SK-N-SH treated with all-trans-retinoic acid at 6 μM for 48 hours (cell line): ENCODE data around the gene AFG3L2.

ENCODE experiments used
- ATAC-seq: fragments of 200-7000 bp; cut with Tn5 transposase; 3 replicates; pipeline ENCODE4 v1.9.1; 2020; ENCODE audit warnings: mild to moderate bottlenecking, moderate library complexity
- ARNTL ChIP-seq: fragments of 450-650 bp; formaldehyde crosslinking; IDR thresholded peaks from 2 replicates; pipeline ENCODE4 v1.5.0; 2020; ENCODE audit warnings: low read depth, mild to moderate bottlenecking, moderate library complexity, borderline replicate concordance
- BACH2 ChIP-seq: fragments of 250-450 bp; sonication (Bioruptor Pico); IDR thresholded peaks from 2 replicates; pipeline ENCODE4 v1.9.0; 2021; ENCODE audit warnings: mild to moderate bottlenecking, borderline replicate concordance
- CSDC2 ChIP-seq: fragments of 250-450 bp; sonication (Bioruptor Pico); IDR thresholded peaks from 2 replicates; pipeline ENCODE4 v1.5.0; 2020; ENCODE audit warnings: mild to moderate bottlenecking, moderate library complexity
- ESRRG ChIP-seq: fragments of 250-450 bp; sonication (Bioruptor Pico); IDR thresholded peaks from 2 replicates; pipeline ENCODE4 v1.6.1; 2021; ENCODE audit warnings: mild to moderate bottlenecking
- GLIS3 ChIP-seq: fragments of 250-450 bp; sonication (Bioruptor Pico); IDR thresholded peaks from 2 replicates; pipeline ENCODE4 v1.5.0; 2020; ENCODE audit warnings: mild to moderate bottlenecking, moderate library complexity
- ISL1 ChIP-seq: fragments of 250-450 bp; sonication (Bioruptor Pico); IDR thresholded peaks from 2 replicates; pipeline ENCODE4 v2.1.2; 2022; ENCODE audit warnings: mild to moderate bottlenecking, moderate library complexity
- OSR1 ChIP-seq: fragments of 250-450 bp; sonication (Bioruptor Pico); IDR thresholded peaks from 2 replicates; pipeline ENCODE4 v1.8.0; 2022; ENCODE audit warnings: moderate library complexity, mild to moderate bottlenecking, inconsistent platforms
- PPARA ChIP-seq: fragments of 250-450 bp; sonication (Bioruptor Pico); IDR thresholded peaks from 2 replicates; pipeline ENCODE4 v1.5.0; 2020; ENCODE audit warnings: mild to moderate bottlenecking, borderline replicate concordance
- RARB ChIP-seq: fragments of 250-450 bp; sonication (Bioruptor Pico); IDR thresholded peaks from 2 replicates; pipeline ENCODE4 v1.8.0; 2021; ENCODE audit warnings: mild to moderate bottlenecking, moderate library complexity
- SNAI2 ChIP-seq: fragments of 250-450 bp; sonication (Bioruptor Pico); IDR thresholded peaks from 2 replicates; pipeline ENCODE4 v1.5.0; 2020; ENCODE audit warnings: mild to moderate bottlenecking, moderate library complexity
- TCF4 ChIP-seq: fragments of 250-450 bp; sonication (Bioruptor Pico); IDR thresholded peaks from 2 replicates; pipeline ENCODE4 v1.8.0; 2021; ENCODE audit warnings: mild to moderate bottlenecking, moderate library complexity, borderline replicate concordance
- TOX ChIP-seq: fragments of 250-450 bp; sonication (Bioruptor Pico); IDR thresholded peaks from 2 replicates; pipeline ENCODE4 v1.8.0; 2021; ENCODE audit warnings: mild to moderate bottlenecking, moderate library complexity, borderline replicate concordance
- ZFP3 ChIP-seq: fragments of 250-450 bp; sonication (Bioruptor Pico); IDR thresholded peaks from 2 replicates; pipeline ENCODE4 v1.5.0; 2020; ENCODE audit warnings: mild to moderate bottlenecking, moderate library complexity
- ZFP30 ChIP-seq: fragments of 450-650 bp; formaldehyde crosslinking; IDR thresholded peaks from 2 replicates; pipeline ENCODE4 v1.5.0; 2022; ENCODE audit warnings: mild to moderate bottlenecking, moderate library complexity
- ZNF565 ChIP-seq: fragments of 450-650 bp; formaldehyde crosslinking; conservative IDR thresholded peaks from 2 replicates; pipeline ENCODE4 v1.5.0; 2020; ENCODE audit warnings: low read depth, mild to moderate bottlenecking, moderate library complexity
- ZNF70 ChIP-seq: fragments of 450-650 bp; formaldehyde crosslinking; IDR thresholded peaks from 2 replicates; pipeline ENCODE4 v1.5.0; 2020; ENCODE audit warnings: mild to moderate bottlenecking, moderate library complexity
- ZNF8 ChIP-seq: fragments of 450-650 bp; formaldehyde crosslinking; IDR thresholded peaks from 2 replicates; pipeline ENCODE4 v1.5.0; 2020; ENCODE audit warnings: mild to moderate bottlenecking, moderate library complexity
- TF ChIP-seq, protein P1 (sequence below): fragments of 250-450 bp; sonication (Bioruptor Pico); IDR thresholded peaks from 2 replicates; pipeline ENCODE4 v1.8.0; 2020; ENCODE audit warnings: mild to moderate bottlenecking, moderate library complexity, borderline replicate concordance
- TF ChIP-seq, protein P2 (sequence below): fragments of 250-450 bp; sonication (Bioruptor Pico); IDR thresholded peaks from 2 replicates; pipeline ENCODE4 v1.5.0; 2020; ENCODE audit warnings: mild to moderate bottlenecking, moderate library complexity
- TF ChIP-seq, protein P3 (sequence below): fragments of 250-450 bp; sonication (Bioruptor Pico); IDR thresholded peaks from 2 replicates; pipeline ENCODE4 v1.8.0; 2021; ENCODE audit warnings: low read depth, mild to moderate bottlenecking, moderate library complexity, borderline replicate concordance
- TF ChIP-seq, protein P4 (sequence below): fragments of 250-450 bp; sonication (Bioruptor Pico); IDR thresholded peaks from 2 replicates; pipeline ENCODE4 v1.5.1; 2021; ENCODE audit warnings: mild to moderate bottlenecking, moderate library complexity

AFG3L2 gene

DNA sequence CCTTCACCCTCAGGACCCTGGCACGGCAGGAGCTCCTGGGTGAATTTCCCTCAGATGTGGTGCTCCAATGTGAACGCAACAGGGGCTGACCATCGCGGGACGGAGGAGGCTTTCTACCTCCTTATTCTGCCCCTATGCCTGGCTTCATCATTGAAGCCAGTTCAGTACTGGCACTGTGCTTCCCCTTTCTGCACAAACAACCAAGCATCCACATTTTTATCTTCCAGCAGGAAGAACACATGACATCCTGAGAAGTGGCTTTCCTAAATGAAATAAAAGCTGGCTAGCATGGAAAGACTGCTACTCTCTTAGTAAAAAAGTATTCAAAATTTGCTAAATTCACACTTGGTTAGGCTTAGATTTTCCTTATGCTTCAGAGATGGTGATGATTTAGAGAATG is 24.8 kb downstream of the AFG3L2 start:
- no peak for TF ChIP-seq TCF4 (CRISPR knock-in tag)
- no peak for TF ChIP-seq ARNTL (CRISPR knock-in tag)
- TF ChIP-seq, protein P1, sequence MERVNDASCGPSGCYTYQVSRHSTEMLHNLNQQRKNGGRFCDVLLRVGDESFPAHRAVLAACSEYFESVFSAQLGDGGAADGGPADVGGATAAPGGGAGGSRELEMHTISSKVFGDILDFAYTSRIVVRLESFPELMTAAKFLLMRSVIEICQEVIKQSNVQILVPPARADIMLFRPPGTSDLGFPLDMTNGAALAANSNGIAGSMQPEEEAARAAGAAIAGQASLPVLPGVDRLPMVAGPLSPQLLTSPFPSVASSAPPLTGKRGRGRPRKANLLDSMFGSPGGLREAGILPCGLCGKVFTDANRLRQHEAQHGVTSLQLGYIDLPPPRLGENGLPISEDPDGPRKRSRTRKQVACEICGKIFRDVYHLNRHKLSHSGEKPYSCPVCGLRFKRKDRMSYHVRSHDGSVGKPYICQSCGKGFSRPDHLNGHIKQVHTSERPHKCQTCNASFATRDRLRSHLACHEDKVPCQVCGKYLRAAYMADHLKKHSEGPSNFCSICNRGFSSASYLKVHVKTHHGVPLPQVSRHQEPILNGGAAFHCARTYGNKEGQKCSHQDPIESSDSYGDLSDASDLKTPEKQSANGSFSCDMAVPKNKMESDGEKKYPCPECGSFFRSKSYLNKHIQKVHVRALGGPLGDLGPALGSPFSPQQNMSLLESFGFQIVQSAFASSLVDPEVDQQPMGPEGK (CRISPR knock-in tag), result no peak
- TF ChIP-seq SNAI2 (CRISPR knock-in tag), result no peak
- TF ChIP-seq ZFP3, result no peak
- no peak for TF ChIP-seq BACH2 (CRISPR knock-in tag)
- no peak for TF ChIP-seq TOX (CRISPR knock-in tag)
- no peak for TF ChIP-seq ISL1 (CRISPR knock-in tag)
- TF ChIP-seq PPARA (CRISPR knock-in tag), result no peak
- TF ChIP-seq, protein P2, sequence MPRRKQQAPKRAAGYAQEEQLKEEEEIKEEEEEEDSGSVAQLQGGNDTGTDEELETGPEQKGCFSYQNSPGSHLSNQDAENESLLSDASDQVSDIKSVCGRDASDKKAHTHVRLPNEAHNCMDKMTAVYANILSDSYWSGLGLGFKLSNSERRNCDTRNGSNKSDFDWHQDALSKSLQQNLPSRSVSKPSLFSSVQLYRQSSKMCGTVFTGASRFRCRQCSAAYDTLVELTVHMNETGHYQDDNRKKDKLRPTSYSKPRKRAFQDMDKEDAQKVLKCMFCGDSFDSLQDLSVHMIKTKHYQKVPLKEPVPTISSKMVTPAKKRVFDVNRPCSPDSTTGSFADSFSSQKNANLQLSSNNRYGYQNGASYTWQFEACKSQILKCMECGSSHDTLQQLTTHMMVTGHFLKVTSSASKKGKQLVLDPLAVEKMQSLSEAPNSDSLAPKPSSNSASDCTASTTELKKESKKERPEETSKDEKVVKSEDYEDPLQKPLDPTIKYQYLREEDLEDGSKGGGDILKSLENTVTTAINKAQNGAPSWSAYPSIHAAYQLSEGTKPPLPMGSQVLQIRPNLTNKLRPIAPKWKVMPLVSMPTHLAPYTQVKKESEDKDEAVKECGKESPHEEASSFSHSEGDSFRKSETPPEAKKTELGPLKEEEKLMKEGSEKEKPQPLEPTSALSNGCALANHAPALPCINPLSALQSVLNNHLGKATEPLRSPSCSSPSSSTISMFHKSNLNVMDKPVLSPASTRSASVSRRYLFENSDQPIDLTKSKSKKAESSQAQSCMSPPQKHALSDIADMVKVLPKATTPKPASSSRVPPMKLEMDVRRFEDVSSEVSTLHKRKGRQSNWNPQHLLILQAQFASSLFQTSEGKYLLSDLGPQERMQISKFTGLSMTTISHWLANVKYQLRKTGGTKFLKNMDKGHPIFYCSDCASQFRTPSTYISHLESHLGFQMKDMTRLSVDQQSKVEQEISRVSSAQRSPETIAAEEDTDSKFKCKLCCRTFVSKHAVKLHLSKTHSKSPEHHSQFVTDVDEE (CRISPR knock-in tag), result no peak
- no peak for TF ChIP-seq RARB (CRISPR knock-in tag)
- no peak for TF ChIP-seq ZFP30 (CRISPR knock-in tag)
- TF ChIP-seq, protein P3, sequence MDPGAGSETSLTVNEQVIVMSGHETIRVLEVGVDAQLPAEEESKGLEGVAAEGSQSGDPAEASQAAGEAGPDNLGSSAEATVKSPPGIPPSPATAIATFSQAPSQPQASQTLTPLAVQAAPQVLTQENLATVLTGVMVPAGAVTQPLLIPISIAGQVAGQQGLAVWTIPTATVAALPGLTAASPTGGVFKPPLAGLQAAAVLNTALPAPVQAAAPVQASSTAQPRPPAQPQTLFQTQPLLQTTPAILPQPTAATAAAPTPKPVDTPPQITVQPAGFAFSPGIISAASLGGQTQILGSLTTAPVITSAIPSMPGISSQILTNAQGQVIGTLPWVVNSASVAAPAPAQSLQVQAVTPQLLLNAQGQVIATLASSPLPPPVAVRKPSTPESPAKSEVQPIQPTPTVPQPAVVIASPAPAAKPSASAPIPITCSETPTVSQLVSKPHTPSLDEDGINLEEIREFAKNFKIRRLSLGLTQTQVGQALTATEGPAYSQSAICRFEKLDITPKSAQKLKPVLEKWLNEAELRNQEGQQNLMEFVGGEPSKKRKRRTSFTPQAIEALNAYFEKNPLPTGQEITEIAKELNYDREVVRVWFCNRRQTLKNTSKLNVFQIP (CRISPR knock-in tag), result no peak
- TF ChIP-seq, protein P4, sequence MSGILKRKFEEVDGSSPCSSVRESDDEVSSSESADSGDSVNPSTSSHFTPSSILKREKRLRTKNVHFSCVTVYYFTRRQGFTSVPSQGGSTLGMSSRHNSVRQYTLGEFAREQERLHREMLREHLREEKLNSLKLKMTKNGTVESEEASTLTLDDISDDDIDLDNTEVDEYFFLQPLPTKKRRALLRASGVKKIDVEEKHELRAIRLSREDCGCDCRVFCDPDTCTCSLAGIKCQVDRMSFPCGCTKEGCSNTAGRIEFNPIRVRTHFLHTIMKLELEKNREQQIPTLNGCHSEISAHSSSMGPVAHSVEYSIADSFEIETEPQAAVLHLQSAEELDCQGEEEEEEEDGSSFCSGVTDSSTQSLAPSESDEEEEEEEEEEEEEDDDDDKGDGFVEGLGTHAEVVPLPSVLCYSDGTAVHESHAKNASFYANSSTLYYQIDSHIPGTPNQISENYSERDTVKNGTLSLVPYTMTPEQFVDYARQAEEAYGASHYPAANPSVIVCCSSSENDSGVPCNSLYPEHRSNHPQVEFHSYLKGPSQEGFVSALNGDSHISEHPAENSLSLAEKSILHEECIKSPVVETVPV (CRISPR knock-in tag), result no peak
- TF ChIP-seq GLIS3 (CRISPR knock-in tag), result no peak
- no peak for TF ChIP-seq ZNF8 (CRISPR knock-in tag)
- no peak for ATAC-seq

DNA sequence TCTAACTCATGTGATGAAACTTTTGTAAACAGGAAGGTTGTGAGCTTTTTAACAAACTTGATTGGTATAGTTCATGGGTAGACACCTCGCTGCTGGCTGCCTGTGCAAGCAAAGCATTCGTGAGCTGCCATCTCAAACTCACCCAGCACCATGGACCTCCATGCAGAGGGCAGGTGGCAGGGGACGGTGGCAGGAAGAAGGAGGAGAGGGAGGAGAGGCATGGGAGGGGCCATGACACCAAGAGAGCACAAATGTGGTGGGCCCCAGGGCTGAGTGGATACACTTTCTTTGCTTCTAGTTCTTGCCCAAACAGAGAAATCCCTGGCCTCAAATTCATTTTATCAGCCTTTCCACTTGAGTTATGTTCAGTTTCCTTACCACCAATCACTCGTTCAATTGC is 29.1 kb downstream of the AFG3L2 start:
- TF ChIP-seq ESRRG, result no peak
- no peak for TF ChIP-seq GLIS3 (CRISPR knock-in tag)
- TF ChIP-seq ZFP3, result no peak
- no peak for TF ChIP-seq ZNF8 (CRISPR knock-in tag)
- TF ChIP-seq ZNF565, result no peak
- TF ChIP-seq ZNF70 (CRISPR knock-in tag), result no peak
- ATAC-seq, result no peak

DNA sequence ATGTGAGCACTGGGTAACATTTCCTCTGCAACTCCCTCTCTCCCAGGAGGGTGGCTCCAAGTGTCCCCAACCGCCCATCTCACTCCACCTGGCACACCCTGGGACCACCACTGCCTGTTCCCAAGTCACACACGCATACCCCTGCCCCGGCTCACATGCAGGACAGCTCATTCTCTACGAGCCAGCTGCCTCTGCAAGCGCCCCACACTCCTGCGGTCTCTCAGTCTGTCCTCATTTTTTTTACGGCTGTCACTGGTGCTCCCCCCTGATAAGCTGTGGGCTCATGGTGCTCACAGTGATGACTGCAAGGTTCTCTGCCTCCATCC is 30.8 kb downstream of the AFG3L2 start:
- ATAC-seq, result no peak
- no peak for TF ChIP-seq OSR1
- TF ChIP-seq CSDC2 (CRISPR knock-in tag), result no peak
- TF ChIP-seq ZNF8 (CRISPR knock-in tag), result no peak

DNA sequence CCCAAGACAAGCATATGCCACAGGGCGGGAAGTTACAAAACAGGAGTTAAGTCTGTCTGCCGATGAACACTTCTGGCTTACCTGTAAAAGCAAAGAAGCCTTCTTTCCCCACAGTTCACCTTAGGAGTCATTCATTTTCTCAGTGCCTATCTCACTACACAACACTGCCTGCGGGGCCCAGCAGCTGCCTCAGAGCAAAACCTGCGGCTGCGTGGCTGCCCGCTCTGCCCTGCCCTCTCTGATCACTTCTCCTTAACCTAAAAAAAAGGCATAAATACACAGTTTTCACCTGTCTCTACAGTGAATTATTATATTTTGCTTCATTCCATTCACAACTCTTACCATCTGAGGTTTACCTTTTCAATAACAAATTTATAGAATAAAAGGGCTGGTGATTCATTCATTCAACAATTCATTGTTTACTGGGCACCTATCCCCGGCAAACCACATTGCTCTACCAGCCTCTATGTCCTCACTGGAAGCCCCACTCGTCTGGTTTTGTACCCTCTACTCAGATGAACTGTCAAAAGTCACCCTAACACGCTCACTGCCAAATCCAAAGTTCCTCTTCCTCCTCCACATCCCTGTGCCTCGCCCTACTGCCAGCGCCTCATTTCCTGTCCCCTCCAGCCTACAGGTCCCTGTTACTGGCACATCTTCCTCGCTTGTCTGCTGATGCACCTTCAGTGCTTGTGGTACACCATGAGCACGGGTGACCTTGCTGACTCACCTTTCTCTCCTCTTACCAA is 31.4 kb downstream of the AFG3L2 start:
- no peak for ATAC-seq

More for the DNA sequence above, 31.4 kb downstream of the AFG3L2 start:
- TF ChIP-seq OSR1 (no peak), ZNF70 (CRISPR knock-in tag) (no peak), PPARA (CRISPR knock-in tag) (no peak)
- TF ChIP-seq, all 23 proteins: peak for 0
